Mesenteric fat pad (tissue), 1 donor: ENCODE measurements around the gene SNAP23. TPM values are rescaled to one million over a fixed set of nuclear protein-coding genes. Genes with fewer than 3 reads are reported as not detected.
"Not testable (repeated sequence)": the region's sequence is repeated elsewhere in the genome, so short reads cannot be mapped to it uniquely, and the experiment has no call there.

ENCODE experiments used
- DNase-seq: peaks from one replicate; pipeline ENCODE4 v3.0.0-alpha.2; 2020; ENCODE audit warnings: low spot score
- total RNA-seq: library from RNA; stranded (reverse); fragmentation: NEBNext Ultra II Directional; extraction: Animal tissue kit (Norgen Biotek cat#: 25700); gene quantifications from one replicate; pipeline ENCODE4 v1.2.1, GENCODE V29; 2021
- donor health status: DM: yes; HTN: yes; CAD: no.

The SNAP23 gene
- total RNA-seq, 1 donor from 2014 or later = 72.0 TPM

DNA sequence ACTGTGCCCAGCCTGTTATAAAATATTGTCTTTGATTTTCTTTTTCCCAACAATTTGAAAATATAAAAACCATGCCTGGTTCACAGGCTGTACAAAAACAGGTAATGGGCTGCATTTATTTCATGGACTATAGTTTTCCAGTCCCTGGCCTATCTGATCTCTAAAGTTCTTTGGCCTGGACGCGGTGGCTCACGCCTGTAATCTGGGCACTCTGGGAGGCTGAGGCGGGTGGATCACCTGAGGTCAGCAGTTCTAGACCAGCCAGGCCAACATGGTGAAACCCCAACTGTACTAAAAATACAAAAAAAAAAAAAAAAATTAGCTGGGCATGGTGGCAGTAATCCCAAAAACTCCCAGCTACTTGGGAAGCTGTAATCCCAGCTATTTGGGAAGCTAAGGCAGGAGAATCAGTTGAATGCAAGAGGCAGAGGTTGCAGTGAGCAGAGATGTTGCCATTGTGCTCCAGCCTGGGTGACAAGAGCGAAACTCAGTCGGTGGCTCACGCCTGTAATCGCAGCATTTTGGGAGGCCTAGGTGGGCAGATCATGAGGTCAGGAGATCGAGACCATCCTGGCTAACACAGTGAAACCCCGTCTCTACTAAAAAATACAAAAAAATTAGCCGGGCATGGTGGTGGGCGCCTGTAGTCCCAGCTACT, 61.2 kb downstream of the SNAP23 start:
- not testable (repeated sequence) for DNase-seq

DNA sequence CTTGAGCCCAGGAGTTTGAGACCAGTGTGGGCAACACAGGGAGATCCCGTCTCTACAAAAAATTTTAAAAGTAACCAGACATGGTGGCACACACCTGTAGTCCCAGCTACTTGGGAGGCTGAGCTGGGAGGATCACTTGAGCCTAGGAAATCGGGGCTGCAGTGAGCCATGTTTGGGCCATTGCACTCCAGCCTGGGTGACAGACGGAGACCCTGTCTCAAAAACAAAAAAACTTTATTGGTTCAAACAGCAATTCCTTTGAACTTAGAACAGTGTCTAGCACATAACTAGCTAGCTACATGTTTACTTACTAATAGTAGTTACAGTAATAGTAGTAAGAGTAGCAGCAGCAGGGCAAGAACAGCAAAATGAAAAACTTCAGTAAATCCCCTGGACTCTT, 63.3 kb downstream of the SNAP23 start:
- no peak for DNase-seq

DNA sequence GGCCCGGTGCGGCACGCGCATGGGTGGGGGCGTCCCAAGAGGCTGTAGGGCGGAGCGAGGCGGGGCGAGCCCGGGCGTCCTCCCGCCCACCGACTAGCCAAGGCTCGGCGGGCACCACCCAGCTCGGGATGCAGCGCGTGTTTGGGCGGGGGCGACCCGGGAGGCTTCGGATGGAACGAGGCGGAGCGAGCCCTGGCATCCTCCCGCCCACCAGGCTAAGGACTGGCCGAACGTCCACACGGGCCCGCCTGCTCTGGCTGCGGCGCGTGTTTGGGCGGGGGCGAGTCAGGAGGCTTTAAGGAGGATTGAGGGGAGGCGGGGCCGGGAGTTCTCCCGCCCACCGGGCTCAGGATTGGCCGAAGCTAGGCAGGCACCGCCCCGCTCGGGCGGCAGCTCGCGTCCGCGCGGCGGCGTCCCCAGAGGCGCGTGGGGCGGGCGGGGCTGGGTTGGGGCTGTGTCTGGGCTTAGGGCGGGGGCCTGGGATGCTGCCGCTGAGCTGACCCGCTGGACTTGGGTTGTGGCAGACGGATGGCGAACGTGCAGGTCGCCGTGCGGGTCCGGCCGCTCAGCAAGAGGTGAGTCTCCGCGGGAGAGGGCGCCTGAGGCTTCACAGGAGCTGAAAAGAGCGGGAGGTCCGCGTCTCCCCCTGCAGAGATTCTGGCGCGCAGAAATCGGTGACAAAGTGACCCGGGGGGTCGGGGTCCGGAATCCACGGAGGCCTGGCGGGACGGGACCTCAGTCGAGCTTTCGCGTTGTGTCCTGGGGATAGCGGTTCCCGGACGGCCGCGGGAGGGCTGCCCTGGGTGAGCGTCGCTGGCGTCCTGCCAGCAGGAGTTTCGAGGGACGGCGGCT, 80.0 kb downstream of the SNAP23 start, which contains the start of gene STARD9:
STARD9 (plus strand) TSS at position 419 of the 852 bp plus-strand sequence; CDS start at position 529, 110 bp downstream.
- peak; percentile 99 for DNase-seq

DNA sequence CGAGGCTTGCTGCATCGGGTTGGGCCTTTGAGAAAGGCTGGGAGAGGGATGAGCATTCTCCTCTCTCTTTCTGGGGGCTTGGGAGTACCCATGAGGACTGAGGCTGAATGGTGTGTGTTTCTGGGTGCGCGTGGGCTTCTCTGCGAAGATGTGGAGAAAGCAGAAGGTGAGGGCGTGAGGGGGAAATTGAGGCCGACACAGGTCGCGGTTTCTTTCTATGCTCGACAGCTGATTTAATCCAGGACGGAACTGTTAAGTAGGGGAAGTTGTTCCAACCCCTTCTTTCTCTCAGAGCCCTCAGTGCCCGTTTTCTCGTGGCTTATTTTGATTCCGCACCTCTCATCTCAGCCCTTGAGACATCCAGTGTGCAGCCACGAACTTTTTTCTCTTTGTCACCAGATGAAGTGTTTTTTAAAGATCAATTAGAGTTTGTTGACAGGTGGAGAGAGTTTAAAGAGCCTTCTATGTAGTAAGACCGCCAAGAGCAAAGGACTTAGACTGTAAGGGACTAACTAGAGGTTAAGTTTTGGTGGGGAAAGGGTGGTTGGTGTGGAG, 80.7 kb downstream of the SNAP23 start:
- DNase-seq = no peak

- no peak for DNase-seq
These were observed 81.3 kb downstream of the SNAP23 start for GRCh38 chr15:42576776-42577175.

DNA sequence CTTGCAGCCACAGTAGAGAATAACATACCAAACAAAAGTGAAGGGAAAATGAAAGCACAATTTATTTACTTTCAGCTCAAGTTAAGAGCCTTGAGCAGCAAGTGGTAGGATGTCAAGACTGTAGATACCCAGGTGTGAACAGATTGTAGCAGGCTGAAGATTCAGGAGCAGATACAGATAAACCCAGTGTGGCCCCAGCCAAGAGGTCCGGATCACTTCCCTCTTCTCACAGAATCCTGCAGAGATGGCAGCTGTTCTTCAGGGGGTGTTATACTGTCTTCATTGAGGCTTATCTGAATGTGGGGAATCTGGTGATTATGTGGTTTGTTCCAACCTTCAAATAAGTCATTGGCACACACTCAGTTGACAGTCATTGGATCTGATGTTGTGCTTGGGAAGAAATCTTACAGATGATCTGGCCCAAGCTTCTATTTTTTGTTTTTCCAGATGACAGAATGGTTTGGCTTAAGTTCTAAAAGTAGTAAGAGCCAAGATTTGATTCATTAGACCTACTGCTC, 82.1 kb downstream of the SNAP23 start:
- no peak for DNase-seq

GRCh38 chr15:42578984-42579537, 83.6 kb downstream of the SNAP23 start:
- DNase-seq = no peak

DNA sequence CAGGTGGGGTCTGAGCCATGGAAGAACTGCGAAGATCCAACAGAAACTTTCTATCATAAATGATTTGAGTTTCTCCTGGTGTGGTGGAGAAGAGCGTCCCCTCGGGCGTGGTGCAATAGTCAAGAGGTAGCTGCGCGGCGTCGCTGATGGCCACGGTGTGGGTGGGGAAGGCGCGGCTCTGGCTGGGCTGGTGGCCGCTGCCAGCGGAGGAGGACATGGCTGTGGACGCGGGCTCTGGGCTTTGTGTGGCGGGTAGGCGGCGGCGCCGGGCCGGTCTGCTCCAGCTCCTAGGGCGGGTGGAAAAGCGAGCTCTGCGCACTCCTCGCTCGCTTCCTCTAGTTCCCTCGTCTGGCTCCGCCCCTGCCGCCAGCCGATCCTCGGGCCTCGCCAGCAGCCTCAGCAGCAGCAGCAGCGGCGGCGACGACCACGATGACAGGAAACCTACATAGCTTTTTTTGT, 85.9 kb downstream of the SNAP23 start:
- DNase-seq = peak; percentile 94

Other genes with a start within 250 kb of the SNAP23 start
- gene GANC, start 222.4 kb upstream of the SNAP23 start, total RNA-seq = 27.9 TPM
- gene TMEM87A, start 222.2 kb upstream of the SNAP23 start, total RNA-seq = 49.4 TPM
- 6.7 TPM for gene CAPN3, start 136.1 kb upstream of the SNAP23 start, total RNA-seq
- 98.1 TPM for gene ZNF106, start 4.5 kb upstream of the SNAP23 start, total RNA-seq
- 19.4 TPM for gene LRRC57, start 53.2 kb downstream of the SNAP23 start, total RNA-seq
- 26.3 TPM for gene HAUS2, start 53.2 kb downstream of the SNAP23 start, total RNA-seq
- 17.0 TPM for gene STARD9, start 80.0 kb downstream of the SNAP23 start, total RNA-seq
- gene CDAN1, start 241.5 kb downstream of the SNAP23 start, total RNA-seq = 9.1 TPM